BLaER1 (cell line): ENCODE measurements around the gene DCLRE1B.

Experiments
- H3K27ac ChIP-seq: shearing (Covaris generic); formaldehyde crosslinking; 2 replicates; pipeline ENCODE4 v1.8.1; 2022
- H3K27me3 ChIP-seq: shearing (Covaris generic); formaldehyde crosslinking; 2 replicates; pipeline ENCODE4 v1.8.1; 2022
- H3K36me3 ChIP-seq: shearing (Covaris generic); formaldehyde crosslinking; 2 replicates; pipeline ENCODE4 v1.8.1; 2022
- H3K4me1 ChIP-seq: shearing (Covaris generic); formaldehyde crosslinking; 2 replicates; pipeline ENCODE4 v1.8.1; 2022
- H3K4me2 ChIP-seq: shearing (Covaris generic); formaldehyde crosslinking; 2 replicates; pipeline ENCODE4 v1.8.1; 2022
- H3K4me3 ChIP-seq: shearing (Covaris generic); formaldehyde crosslinking; 2 replicates; pipeline ENCODE4 v1.8.1; 2022
- H3K9ac ChIP-seq: shearing (Covaris generic); formaldehyde crosslinking; 2 replicates; pipeline ENCODE4 v1.8.1; 2022
- H3K9me3 ChIP-seq: shearing (Covaris generic); formaldehyde crosslinking; 2 replicates; pipeline ENCODE4 v1.8.1; 2022
- H4K20me1 ChIP-seq: shearing (Covaris generic); formaldehyde crosslinking; 2 replicates; pipeline ENCODE4 v1.8.1; 2022
- Cebpa-rat ChIP-seq: shearing (Covaris generic); IDR thresholded peaks from 2 replicates; pipeline ENCODE4 v1.8.1; 2022

Gene DCLRE1B

DNA sequence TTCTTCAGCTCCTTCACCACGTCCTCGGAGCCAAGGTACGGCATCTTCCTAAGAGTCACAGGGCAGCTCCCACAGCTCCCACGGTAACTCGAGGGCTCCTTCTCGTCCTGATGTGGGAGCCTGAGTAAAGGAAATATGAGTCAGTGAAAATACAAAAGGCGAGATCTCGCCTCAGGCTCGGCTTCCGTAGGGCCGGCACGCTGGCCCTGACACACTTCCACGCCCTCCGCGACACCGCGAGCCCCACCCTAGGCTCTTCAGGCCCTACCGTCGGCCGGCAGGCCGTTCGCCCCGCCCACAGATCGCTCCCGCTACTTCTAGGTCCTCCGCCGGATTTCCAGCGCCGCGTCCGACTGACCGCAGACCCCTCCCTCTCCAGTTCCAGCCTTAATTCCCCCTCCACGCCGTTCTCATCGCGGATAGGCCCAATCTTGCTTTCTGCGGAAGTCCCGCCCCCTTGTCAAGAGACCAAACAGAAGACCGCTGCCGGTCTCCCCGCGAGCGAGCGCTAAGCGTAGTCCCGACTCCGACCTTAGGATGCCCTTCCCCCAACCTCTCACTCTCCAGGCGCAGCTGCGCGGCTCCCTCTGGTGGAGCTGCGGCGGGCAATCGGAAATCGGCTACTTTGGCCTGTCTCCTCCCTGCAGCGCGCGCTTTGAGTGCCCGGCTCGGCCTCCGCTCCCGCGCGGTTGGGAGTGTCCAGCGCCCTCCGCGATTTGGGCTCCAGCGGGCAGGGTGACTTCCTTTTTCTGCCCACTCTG lies at the start of gene DCLRE1B, which contains the start of gene AP4B1:
DCLRE1B (plus strand) TSS at position 653 of the 761 bp plus-strand sequence. CDS start 261 bp downstream, outside the sequence.
AP4B1 (minus strand) TSS at position 126 of the 761 bp plus-strand sequence; CDS start at position 44, 82 bp downstream.
- no peaks in the 10 kb centered on the region for H3K27me3 ChIP-seq
- peak within 1 kb of the TSS; percentile 92 for H3K4me2 ChIP-seq
- no peaks in the 10 kb centered on the region for H3K9me3 ChIP-seq
- TF ChIP-seq Cebpa-rat, result peak; percentile 6; the same call in 1 of the 2 replicates
- peak within 1 kb of the TSS; percentile 86 for H3K9ac ChIP-seq
- H3K4me3 ChIP-seq, result peak within 1 kb of the TSS; percentile 88
- H3K4me1 ChIP-seq, result peaks cover 47% of the 10 kb centered on the region
- peaks cover 56% of the 10 kb centered on the region for H3K36me3 ChIP-seq
- H3K27ac ChIP-seq, result peak within 1 kb of the TSS; percentile 84
- H4K20me1 ChIP-seq, result no peaks in the 10 kb centered on the region

DNA sequence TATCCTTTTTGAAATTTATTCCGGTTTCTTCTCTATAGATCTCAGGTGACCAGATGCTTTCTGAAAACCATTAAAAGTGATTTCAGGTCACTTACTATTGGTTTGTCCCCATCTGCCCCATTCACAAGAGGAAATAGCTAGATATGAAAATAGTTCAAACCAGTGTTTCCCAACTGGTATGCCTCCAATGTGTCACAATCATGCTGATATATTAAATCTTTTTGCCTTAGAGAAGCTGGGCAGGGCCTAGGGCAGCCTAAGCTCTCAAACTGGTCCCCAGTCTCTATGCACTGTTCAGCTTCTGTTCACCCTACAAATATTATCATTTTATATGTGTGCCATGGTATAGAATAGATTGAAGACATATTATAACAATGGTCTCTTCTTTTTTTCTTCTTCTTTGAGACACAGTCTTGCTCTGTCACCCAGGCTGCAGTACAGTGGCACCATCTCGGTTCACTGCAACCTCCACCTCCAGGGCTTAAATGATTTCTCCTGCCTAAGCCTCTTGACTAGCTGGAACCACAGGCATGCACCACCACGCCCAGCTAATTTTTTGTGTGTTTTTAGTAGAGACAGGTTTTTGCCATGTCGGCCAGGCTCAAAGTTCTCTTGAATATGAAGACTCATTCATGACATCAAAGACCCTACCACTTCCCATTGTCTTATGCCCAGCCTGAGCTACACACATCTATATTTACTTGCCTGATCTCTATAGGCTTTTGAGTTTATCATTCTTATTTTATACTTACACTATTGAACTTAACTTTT lies 49.3 kb upstream of the DCLRE1B start:
- Histone ChIP-seq H3K27me3 (no peaks in the 10 kb centered on the region), H3K9ac (no peak overlapping the region), H4K20me1 (no peaks in the 10 kb centered on the region), H3K4me3 (no peak overlapping the region), H3K4me1 (peaks cover 22% of the 10 kb centered on the region), H3K9me3 (no peaks in the 10 kb centered on the region), H3K36me3 (no peaks in the 10 kb centered on the region), H3K4me2 (no peak overlapping the region), H3K27ac (no peak overlapping the region)
- no peak for TF ChIP-seq Cebpa-rat

DNA sequence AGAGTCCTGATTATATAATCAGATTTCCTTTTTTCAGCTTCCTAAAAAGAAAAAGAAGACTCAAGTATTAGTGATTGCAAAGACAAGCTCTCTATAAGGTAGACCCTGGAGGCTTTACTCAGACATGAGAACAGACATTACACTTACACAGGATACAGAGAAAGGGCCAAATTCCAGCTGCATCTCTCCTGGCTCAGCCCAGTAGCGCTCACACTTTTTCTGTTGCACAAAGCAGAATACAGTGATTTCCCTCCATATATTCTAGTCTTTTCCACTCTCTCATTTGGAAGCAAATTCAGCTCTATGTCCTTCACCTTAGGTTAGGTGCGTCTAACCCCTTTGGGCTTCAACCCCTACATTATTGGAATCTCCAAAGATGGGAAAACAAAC lies 48.7 kb upstream of the DCLRE1B start:
- H3K9me3 ChIP-seq, result no peaks in the 10 kb centered on the region
- H3K27me3 ChIP-seq, result no peaks in the 10 kb centered on the region
- H3K4me1 ChIP-seq, result peaks cover 26% of the 10 kb centered on the region
- H3K36me3 ChIP-seq, result no peaks in the 10 kb centered on the region
- no peak overlapping the region for H3K4me2 ChIP-seq
- H3K27ac ChIP-seq, result no peak overlapping the region
- TF ChIP-seq Cebpa-rat, result no peak
- no peaks in the 10 kb centered on the region for H4K20me1 ChIP-seq
- H3K9ac ChIP-seq, result no peak overlapping the region
- no peak overlapping the region for H3K4me3 ChIP-seq

DNA sequence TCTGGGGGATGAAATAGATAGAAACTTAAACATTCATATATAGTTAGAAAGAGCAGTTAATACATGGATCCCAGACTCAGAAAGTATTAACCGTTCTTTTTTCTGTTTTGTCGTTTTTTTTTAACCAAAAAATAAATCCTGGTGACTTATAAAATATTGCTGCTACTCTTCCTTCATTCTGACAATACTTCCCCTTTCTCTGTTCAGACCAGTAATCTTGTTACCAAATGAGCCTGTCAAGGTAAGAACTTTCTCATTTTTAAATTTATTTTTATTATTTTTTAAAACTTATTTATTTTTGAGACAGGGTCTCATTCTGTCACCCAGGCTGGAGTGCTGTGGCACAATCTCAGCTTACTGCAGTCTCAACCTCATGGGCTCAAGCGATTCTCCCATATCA lies 47.4 kb upstream of the DCLRE1B start:
- Histone ChIP-seq H3K4me2 (no peak overlapping the region), H3K27ac (no peak overlapping the region), H4K20me1 (no peaks in the 10 kb centered on the region), H3K4me3 (no peak overlapping the region), H3K36me3 (no peaks in the 10 kb centered on the region), H3K27me3 (no peaks in the 10 kb centered on the region), H3K4me1 (peaks cover 26% of the 10 kb centered on the region), H3K9me3 (no peaks in the 10 kb centered on the region), H3K9ac (no peak overlapping the region)
- no peak for TF ChIP-seq Cebpa-rat

DNA sequence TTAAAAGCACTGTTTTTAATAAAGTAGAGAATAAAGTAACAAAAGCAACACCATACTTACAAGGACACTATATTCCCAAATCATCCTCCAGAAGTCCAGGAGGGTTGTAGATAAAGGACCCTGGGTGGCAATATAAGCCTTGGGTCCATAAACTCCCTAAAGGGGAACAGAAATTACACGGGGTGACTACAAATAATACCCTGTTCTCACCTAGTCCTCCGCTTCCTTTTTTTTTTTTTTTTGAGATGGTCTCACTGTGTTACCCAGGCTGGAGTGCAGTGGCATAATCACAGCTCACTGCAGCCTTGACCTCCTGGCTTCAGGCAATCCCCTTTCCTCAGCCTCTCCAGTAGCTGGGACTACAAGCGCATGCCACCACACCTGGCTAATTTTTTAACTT lies 46.7 kb upstream of the DCLRE1B start:
- H4K20me1 ChIP-seq, result no peaks in the 10 kb centered on the region
- H3K4me2 ChIP-seq, result no peak overlapping the region
- H3K4me1 ChIP-seq, result peaks cover 26% of the 10 kb centered on the region
- H3K27ac ChIP-seq, result no peak overlapping the region
- no peak overlapping the region for H3K9ac ChIP-seq
- H3K4me3 ChIP-seq, result no peak overlapping the region
- TF ChIP-seq Cebpa-rat, result no peak
- H3K9me3 ChIP-seq, result no peaks in the 10 kb centered on the region
- H3K36me3 ChIP-seq, result no peaks in the 10 kb centered on the region
- H3K27me3 ChIP-seq, result no peaks in the 10 kb centered on the region

- Histone ChIP-seq H4K20me1 (no peaks in the 10 kb centered on the region), H3K9ac (no peak overlapping the region), H3K27ac (0 out of 2 replicates have a peak overlapping the region, but pooled peaks have one; percentile 33), H3K4me1 (peaks cover 26% of the 10 kb centered on the region), H3K27me3 (no peaks in the 10 kb centered on the region), H3K4me2 (peak overlapping the region; percentile 68), H3K9me3 (no peaks in the 10 kb centered on the region), H3K4me3 (no peak overlapping the region), H3K36me3 (no peaks in the 10 kb centered on the region)
- no peak for TF ChIP-seq Cebpa-rat
These were observed 46.1 kb upstream of the DCLRE1B start for GRCh38 chr1:113858982-113859381.

GRCh38 chr1:113859478-113860175 lies 45.5 kb upstream of the DCLRE1B start:
- Histone ChIP-seq H3K4me2 (peak overlapping the region; percentile 68), H3K9ac (no peak overlapping the region), H3K36me3 (no peaks in the 10 kb centered on the region), H3K4me3 (no peak overlapping the region; the same call in 1 of the 2 replicates), H3K27me3 (no peaks in the 10 kb centered on the region), H3K9me3 (no peaks in the 10 kb centered on the region), H3K27ac (peak overlapping the region; percentile 33; the same call in 1 of the 2 replicates), H3K4me1 (peaks cover 26% of the 10 kb centered on the region), H4K20me1 (no peaks in the 10 kb centered on the region)
- no peak for TF ChIP-seq Cebpa-rat

- Histone ChIP-seq H3K36me3 (no peaks in the 10 kb centered on the region), H3K4me1 (peaks cover 26% of the 10 kb centered on the region), H3K4me2 (no peak overlapping the region), H3K4me3 (no peak overlapping the region), H3K27ac (no peak overlapping the region), H3K9ac (no peak overlapping the region), H3K9me3 (no peaks in the 10 kb centered on the region), H3K27me3 (no peaks in the 10 kb centered on the region), H4K20me1 (no peaks in the 10 kb centered on the region)
- TF ChIP-seq Cebpa-rat, result no peak
These were observed 44.2 kb upstream of the DCLRE1B start for GRCh38 chr1:113860891-113861290.

DNA sequence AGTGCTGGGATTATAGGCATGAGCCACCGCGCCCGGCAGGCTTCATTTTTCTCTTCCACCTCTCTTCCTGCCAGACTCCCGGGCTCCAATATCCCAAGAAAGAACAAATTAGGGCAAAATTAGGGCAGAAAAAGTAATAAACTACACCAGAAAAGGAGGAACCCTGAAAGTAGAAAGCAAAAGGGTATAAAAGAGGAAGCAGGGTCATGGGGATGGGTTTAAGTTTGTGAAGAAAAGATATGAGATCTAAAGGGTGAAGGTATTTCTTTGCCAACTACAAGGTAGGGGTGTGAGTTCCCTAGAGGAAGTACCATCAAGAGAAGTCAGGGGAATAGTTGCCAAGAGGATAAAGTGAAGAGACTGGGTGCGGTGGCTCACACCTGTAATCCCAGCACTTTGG lies 43.5 kb upstream of the DCLRE1B start:
- no peak overlapping the region for H3K27ac ChIP-seq
- no peak overlapping the region for H3K4me2 ChIP-seq
- no peaks in the 10 kb centered on the region for H3K9me3 ChIP-seq
- H3K9ac ChIP-seq, result no peak overlapping the region
- TF ChIP-seq Cebpa-rat, result no peak
- no peaks in the 10 kb centered on the region for H4K20me1 ChIP-seq
- H3K36me3 ChIP-seq, result no peaks in the 10 kb centered on the region
- H3K4me3 ChIP-seq, result no peak overlapping the region
- peaks cover 26% of the 10 kb centered on the region for H3K4me1 ChIP-seq
- no peaks in the 10 kb centered on the region for H3K27me3 ChIP-seq
